Activated T-helper 9 cell treated with anti-CD3 and anti-CD28 coated beads, Interleukin-2, amount 50 U/mL, for 16 hours (primary cell): ENCODE results near the gene RPL29.
"Not testable (repeated sequence)": the region's sequence is repeated elsewhere in the genome, so short reads cannot be mapped to it uniquely, and the experiment has no call there.

Experiments used
- DNase-seq: peaks from one replicate; pipeline ENCODE4 v3.0.0-alpha.2; 2020; ENCODE audit warnings: low read depth

RPL29 gene

GRCh38 chr3:51995346-51996163, at the start of gene RPL29:
Gene RPL29, minus strand, starts transcription at chr3:51995895. Its CDS starts 434 bp downstream, at chr3:51995461.
- peak; percentile 86 for DNase-seq

DNA sequence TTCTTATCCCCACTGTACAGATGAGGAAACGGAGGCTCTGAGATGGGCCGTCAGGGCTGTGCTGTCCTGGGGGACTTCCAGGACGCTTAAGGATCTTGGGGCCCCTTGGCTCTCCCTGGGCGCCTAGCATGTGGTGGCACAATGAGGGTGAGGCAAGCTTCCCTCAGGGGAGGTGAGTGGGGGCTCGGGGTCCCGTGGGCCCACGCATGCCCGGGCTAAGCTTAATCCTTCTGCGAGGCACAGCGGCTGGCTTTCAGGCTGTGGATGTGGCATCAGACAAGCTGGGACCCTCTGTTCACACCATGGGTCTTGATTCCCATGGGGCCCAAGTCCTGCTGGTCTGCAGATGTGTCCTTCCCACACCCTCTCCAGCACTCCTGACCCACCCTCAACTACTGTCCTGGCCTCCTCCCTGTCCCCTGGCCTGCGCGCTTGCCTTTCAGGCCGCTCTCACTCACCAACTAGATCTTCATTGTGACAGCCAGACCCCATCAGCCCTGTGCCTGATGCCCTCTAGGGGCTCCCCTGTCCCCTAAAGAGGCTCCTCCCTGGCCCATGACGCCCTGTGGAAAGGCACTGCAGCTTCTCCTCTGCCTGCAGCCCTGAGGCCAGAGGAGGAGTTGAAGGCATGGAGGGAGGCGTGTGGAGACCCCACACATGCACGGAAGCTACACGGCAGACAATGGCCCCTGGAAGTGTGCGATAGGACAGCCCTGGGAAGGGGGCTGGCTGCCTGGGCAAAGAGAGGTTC, 49.3 kb upstream of the RPL29 start:
- no peak for DNase-seq

- DNase-seq, result no peak
Measured at GRCh38 chr3:52043750-52044149, 48.1 kb upstream of the RPL29 start.

DNA sequence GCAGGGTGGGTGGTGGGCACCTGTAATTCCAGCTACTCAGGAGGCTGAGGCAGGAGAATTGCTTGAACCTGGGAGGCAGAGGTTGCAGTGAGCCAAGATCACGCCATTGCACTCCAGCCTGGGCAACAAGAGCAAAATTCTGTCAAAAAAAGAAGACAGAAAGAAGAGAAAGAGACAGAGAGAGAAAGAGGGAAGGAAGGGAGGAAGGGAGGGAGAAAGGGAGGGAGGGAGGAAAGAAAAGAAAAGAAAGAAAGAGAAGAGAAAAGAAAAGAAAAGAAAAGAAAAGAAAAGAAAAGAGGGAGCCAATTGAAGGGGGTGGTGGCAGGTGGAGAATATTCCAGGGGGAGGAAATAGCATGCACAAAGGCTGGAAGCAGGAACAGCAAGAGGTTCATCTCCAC, 47.3 kb upstream of the RPL29 start:
- not testable (repeated sequence) for DNase-seq

DNA sequence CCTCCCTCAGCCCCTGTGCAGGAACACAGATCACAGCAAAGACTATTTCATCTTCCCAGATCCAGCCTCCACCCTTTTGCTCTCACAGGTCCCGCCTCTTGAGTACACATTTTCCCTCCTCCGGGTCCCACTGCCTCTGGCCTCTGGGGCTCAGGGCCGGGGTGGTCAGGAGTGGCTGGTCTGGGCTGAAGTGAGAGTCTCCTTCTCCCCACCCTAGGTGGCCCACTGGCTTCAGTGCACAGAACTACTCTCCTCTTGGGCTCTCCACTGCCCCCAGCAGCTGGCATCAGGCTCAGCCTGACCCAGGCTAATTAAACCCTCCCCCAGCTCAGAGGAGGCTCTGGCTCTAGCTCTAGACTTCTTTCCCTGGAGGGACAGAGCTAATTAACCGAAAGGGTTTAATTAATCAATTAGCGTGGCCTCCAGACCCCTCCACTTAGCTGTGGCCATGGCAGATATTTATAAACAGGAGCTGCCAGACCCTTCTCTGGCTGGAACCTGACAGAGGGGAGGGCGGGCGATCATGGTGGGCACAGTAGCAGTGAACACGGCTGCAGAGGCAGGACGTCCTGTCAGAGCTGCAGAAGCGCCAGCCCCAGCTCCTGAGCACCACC, 45.5 kb upstream of the RPL29 start:
- DNase-seq, result no peak

GRCh38 chr3:52040600-52040999, 44.9 kb upstream of the RPL29 start:
- no peak for DNase-seq

- no peak for DNase-seq
Measured at GRCh38 chr3:52039846-52040245, 44.2 kb upstream of the RPL29 start.

GRCh38 chr3:52039426-52039825, 43.7 kb upstream of the RPL29 start:
- no peak for DNase-seq

GRCh38 chr3:52038227-52038626, 42.5 kb upstream of the RPL29 start:
- DNase-seq, result no peak

- no peak for DNase-seq
Measured at GRCh38 chr3:52037291-52037690, 41.6 kb upstream of the RPL29 start.

GRCh38 chr3:52036829-52037228, 41.1 kb upstream of the RPL29 start:
- no peak for DNase-seq

DNA sequence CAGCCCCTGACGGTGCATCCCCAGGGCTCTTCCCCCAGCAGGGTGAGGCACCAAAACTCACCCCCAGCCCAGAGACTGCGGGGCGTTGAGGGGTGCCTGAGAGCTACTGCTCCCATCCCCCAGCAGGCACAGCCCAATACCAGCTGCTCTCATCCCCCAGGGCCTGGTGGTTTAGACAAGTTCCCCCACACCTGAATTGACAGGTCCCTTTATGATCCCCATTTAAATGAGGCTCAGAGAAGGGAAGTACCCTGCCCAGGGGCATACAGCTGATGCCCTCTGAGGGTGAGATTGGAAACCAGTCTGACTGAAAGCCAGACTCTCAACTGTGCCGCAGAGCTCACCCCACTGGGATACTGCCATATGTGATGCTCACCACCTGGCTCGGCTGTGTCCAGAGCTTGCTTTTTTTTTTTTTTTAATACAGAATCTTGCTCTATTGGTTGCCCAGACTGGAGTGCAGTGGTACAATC, 40.6 kb upstream of the RPL29 start:
- DNase-seq, result no peak

- DNase-seq, result no peak
Measured at GRCh38 chr3:52034651-52035050, 39.0 kb upstream of the RPL29 start.

DNA sequence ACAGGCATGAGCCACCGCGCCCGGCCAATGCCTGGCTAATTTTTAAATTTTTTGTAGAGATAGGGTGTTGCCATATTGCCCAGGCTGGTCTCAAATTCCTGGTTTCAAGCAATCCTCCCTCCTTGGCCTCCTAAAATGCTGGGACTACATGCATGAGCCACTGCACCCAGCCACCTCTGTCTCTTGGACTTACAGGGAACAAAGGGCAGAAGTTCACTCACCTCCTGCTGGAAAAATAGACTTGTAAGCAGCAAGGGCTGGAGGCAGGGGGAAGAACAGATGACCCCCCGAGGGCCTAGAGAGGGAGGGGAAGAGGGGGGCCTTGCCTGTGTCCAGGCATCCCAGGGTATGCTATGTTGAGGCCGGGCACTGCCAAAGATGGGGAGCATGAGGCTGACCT, 38.5 kb upstream of the RPL29 start:
- no peak for DNase-seq

- not testable (repeated sequence) for DNase-seq
Measured at GRCh38 chr3:52033748-52034147, 38.1 kb upstream of the RPL29 start.

GRCh38 chr3:52032702-52033408, 37.2 kb upstream of the RPL29 start:
- no peak for DNase-seq

DNA sequence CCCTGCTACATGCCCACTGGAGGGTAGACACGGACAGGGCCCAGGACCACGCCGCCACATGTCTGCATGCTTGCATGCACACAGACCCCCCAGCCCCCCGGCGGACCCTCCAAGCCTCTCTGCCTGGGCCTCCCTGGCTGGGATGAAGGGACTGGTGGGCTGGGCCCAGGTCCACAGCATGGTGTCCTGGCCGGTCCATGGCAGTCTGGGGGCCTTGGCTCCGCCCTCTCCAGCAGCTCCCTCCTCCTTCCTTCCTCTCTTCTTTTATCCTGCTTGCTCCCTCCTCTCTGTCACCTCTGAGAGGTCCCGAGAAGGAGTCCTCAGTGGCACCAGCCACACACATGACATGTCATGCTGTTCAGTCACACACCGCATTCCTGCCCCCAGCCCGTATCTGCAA, 36.2 kb upstream of the RPL29 start:
- DNase-seq, result no peak

DNA sequence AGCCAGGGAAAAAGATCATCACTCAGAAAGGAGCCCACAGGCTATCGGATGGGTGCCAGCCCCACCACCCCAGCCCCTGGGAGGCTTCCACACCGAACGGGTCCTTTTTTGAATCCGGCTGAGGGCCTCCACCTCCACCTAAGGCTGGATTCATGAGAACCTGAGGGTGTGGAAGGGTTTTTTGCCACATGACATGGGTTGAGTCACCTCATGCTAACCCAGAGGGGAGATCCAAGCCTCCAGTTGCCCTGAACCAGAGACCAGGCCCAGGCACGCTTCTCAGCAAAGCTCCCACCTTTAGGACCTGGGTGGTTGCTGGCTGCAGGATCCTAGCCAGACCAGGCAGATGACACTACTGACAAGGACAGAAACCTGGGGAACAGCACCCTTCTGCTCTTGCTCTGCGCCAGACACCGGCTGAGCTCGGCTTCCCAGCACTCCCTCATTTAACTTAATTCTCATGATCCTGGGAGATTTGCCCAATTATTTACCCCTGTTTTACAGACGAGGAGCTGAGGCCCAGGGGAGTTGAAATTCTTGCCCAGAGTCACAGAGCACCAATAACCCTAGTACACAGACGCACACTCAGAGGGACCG, 35.1 kb upstream of the RPL29 start:
- DNase-seq, result no peak

- no peak for DNase-seq
Measured at GRCh38 chr3:52029535-52029934, 33.8 kb upstream of the RPL29 start.

GRCh38 chr3:52029053-52029452, 33.4 kb upstream of the RPL29 start:
- no peak for DNase-seq

DNA sequence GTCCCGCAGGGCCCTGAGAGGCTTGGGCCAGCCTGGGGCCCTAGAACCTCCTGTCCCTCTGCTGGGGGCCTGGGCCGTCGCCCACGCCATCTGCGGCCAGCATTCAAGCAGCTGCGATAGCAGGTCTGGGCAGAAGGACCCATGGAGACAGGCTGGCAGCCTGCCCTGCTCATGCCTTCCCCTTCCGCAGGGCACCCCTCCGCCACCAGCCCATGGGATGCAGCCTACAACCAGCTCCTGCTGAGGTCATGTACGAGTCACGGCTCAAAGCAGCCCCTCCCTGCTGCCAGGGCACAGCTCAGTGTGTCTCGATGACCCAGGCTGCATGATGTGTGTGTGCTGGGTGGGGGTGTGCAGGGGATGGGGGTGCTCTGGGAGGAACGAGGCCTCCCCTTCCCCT, 32.9 kb upstream of the RPL29 start:
- no peak for DNase-seq

DNA sequence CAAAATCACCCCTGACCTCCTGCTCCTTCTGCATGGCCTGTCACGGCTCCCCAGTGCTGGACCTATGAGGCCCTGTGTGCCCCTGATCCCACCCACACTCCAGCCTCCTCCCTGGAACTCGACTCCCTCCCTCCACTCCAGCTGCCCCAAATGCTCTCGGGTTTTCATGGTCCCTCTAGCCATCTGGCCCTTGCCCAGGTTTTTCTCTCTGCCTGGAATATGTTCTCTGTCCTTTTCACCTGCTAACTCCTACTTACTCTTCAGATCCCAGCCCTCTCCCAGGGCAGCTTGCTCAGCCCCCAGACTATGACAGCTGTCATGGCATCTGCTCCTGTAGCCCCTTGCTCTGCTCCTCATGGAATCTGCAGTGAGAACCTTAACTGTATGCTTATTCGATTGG, 30.3 kb upstream of the RPL29 start:
- DNase-seq, result no peak
